HG03342 (cell line): ENCODE results near the gene SHISA2.
"Not testable (repeated sequence)": the region's sequence is repeated elsewhere in the genome, so short reads cannot be mapped to it uniquely, and the experiment has no call there.

ENCODE experiments used
- ATAC-seq: cut with Tn5 transposase; IDR thresholded peaks from one replicate; pipeline ENCODE4 v1.9.1; 2021; ENCODE audit warnings: mild to moderate bottlenecking, moderate library complexity; ENCODE audit not compliant: unreplicated experiment

SHISA2 gene

GRCh38 chr13:26051657-26052311 lies at the start of gene SHISA2:
TSS of gene SHISA2 (minus strand) at chr13:26052016. CDS start at chr13:26050975, 1,041 bp downstream.
- ATAC-seq = no peak

- ATAC-seq = no peak
Observed at GRCh38 chr13:26095846-26096610, 44.2 kb upstream of the SHISA2 start.

GRCh38 chr13:26095338-26095737 lies 43.5 kb upstream of the SHISA2 start:
- ATAC-seq = no peak

GRCh38 chr13:26076821-26077220 lies 25.0 kb upstream of the SHISA2 start:
- ATAC-seq = not testable (repeated sequence)

- no peak for ATAC-seq
Observed at GRCh38 chr13:26075498-26075897, 23.7 kb upstream of the SHISA2 start.

GRCh38 chr13:26074706-26075105 lies 22.9 kb upstream of the SHISA2 start:
- no peak for ATAC-seq

GRCh38 chr13:26072335-26072734 lies 20.5 kb upstream of the SHISA2 start:
- ATAC-seq = not testable (repeated sequence)

GRCh38 chr13:26071691-26072090 lies 19.9 kb upstream of the SHISA2 start:
- no peak for ATAC-seq

- ATAC-seq = not testable (repeated sequence)
Observed at GRCh38 chr13:26069642-26070041, 17.8 kb upstream of the SHISA2 start.

GRCh38 chr13:26068372-26068771 lies 16.6 kb upstream of the SHISA2 start:
- not testable (repeated sequence) for ATAC-seq

GRCh38 chr13:26067601-26068000 lies 15.8 kb upstream of the SHISA2 start:
- no peak for ATAC-seq

GRCh38 chr13:26066492-26066891 lies 14.7 kb upstream of the SHISA2 start:
- ATAC-seq = not testable (repeated sequence)

GRCh38 chr13:26062853-26063444 lies 11.1 kb upstream of the SHISA2 start:
- no peak for ATAC-seq

GRCh38 chr13:26061947-26062346 lies 10.1 kb upstream of the SHISA2 start:
- no peak for ATAC-seq

- no peak for ATAC-seq
Observed at GRCh38 chr13:26061256-26061655, 9.4 kb upstream of the SHISA2 start.

GRCh38 chr13:26060357-26060756 lies 8.5 kb upstream of the SHISA2 start:
- no peak for ATAC-seq

GRCh38 chr13:26058704-26059103 lies 6.9 kb upstream of the SHISA2 start:
- ATAC-seq = no peak

- no peak for ATAC-seq
Observed at GRCh38 chr13:26054896-26055295, 3.1 kb upstream of the SHISA2 start.

GRCh38 chr13:26053418-26053980 lies 1.7 kb upstream of the SHISA2 start:
- no peak for ATAC-seq

GRCh38 chr13:26052337-26052736 lies 521 bp upstream of the SHISA2 start:
- no peak for ATAC-seq

GRCh38 chr13:26051231-26051656 lies 572 bp downstream of the SHISA2 start:
- ATAC-seq = no peak
